Measurements from ENCODE around the gene RNF144B. TPM values are rescaled to one million over a fixed set of nuclear protein-coding genes. Genes with fewer than 3 reads are reported as not detected.
A peak's percentile ranks its signal among the peaks of the same experiment; 100 is the strongest.

The RNF144B gene
- total RNA-seq, 1 donor from 2014 or later, result 14.1 TPM

GRCh38 chr6:18478610-18479009 lies 91.5 kb downstream of the RNF144B start:
- H3K36me3 ChIP-seq, result no peaks in the 10 kb centered on the region
- no peaks in the 10 kb centered on the region for H3K9me3 ChIP-seq (replicated peaks)
- no peak for TF ChIP-seq CTCF (IDR thresholded peaks at IDR 0.05; ENCODE audit: borderline replicate concordance)
- intact Hi-C loops (cut with micrococcal nuclease), result no loop called here
- peaks cover 13% of the 10 kb centered on the region for H3K4me1 ChIP-seq
- peak overlapping the region; percentile 84 for H3K27ac ChIP-seq (replicated peaks)
- H3K27me3 ChIP-seq (ENCODE audit: low read depth), result no peaks in the 10 kb centered on the region
- no peak for DNase-seq
- no peak overlapping the region for H3K4me3 ChIP-seq

GRCh38 chr6:18481870-18482269 lies 94.7 kb downstream of the RNF144B start:
- intact Hi-C loops (cut with micrococcal nuclease), result no loop called here
- Histone ChIP-seq H3K9me3 (replicated peaks) (no peaks in the 10 kb centered on the region), H3K27me3 (ENCODE audit: low read depth) (no peaks in the 10 kb centered on the region), H3K27ac (replicated peaks) (no peak overlapping the region), H3K36me3 (no peaks in the 10 kb centered on the region), H3K4me1 (peaks cover 12% of the 10 kb centered on the region), H3K4me3 (no peak overlapping the region)
- DNase-seq, result no peak
- TF ChIP-seq CTCF (IDR thresholded peaks at IDR 0.05; ENCODE audit: borderline replicate concordance), result no peak

GRCh38 chr6:18485660-18486435 lies 98.7 kb downstream of the RNF144B start:
- intact Hi-C loops (cut with micrococcal nuclease), result no loop called here
- Histone ChIP-seq H3K9me3 (replicated peaks) (no peaks in the 10 kb centered on the region), H3K4me3 (no peak overlapping the region), H3K27me3 (ENCODE audit: low read depth) (no peaks in the 10 kb centered on the region), H3K4me1 (no peaks in the 10 kb centered on the region), H3K27ac (replicated peaks) (no peak overlapping the region), H3K36me3 (no peaks in the 10 kb centered on the region)
- no peak for TF ChIP-seq CTCF (IDR thresholded peaks at IDR 0.05; ENCODE audit: borderline replicate concordance)
- no peak for DNase-seq

- H3K27ac ChIP-seq (replicated peaks), result no peak overlapping the region
- no peaks in the 10 kb centered on the region for H3K27me3 ChIP-seq (ENCODE audit: low read depth)
- no peak for TF ChIP-seq CTCF (IDR thresholded peaks at IDR 0.05; ENCODE audit: borderline replicate concordance)
- H3K36me3 ChIP-seq, result no peaks in the 10 kb centered on the region
- intact Hi-C loops (cut with micrococcal nuclease), result no loop called here
- H3K4me1 ChIP-seq, result no peaks in the 10 kb centered on the region
- no peaks in the 10 kb centered on the region for H3K9me3 ChIP-seq (replicated peaks)
- no peak overlapping the region for H3K4me3 ChIP-seq
- no peak for DNase-seq
These were observed 100.9 kb downstream of the RNF144B start for GRCh38 chr6:18488004-18488403.

GRCh38 chr6:18488526-18489270 lies 101.5 kb downstream of the RNF144B start:
- no peak for TF ChIP-seq CTCF (IDR thresholded peaks at IDR 0.05; ENCODE audit: borderline replicate concordance)
- DNase-seq, result no peak
- intact Hi-C loops (cut with micrococcal nuclease), result no loop called here
- no peaks in the 10 kb centered on the region for H3K36me3 ChIP-seq
- no peaks in the 10 kb centered on the region for H3K27me3 ChIP-seq (ENCODE audit: low read depth)
- H3K9me3 ChIP-seq (replicated peaks), result no peaks in the 10 kb centered on the region
- no peak overlapping the region for H3K4me3 ChIP-seq
- no peak overlapping the region for H3K27ac ChIP-seq (replicated peaks)
- H3K4me1 ChIP-seq, result no peaks in the 10 kb centered on the region

Data from left ventricle myocardium inferior (tissue), 1 donor.